SW 1271 (cell line): ENCODE data around the gene SPAG6.
A peak's percentile ranks its signal among the peaks of the same experiment; 100 is the strongest.
"Not testable (repeated sequence)": the region's sequence is repeated elsewhere in the genome, so short reads cannot be mapped to it uniquely, and the experiment has no call there.

Experiments
- DNase-seq, 2 experiments: peaks; one replicate each; lab custom pipeline; 2025; lab: John Stamatoyannopoulos, UW

Gene SPAG6

GRCh38 chr10:22372298-22372697 is 27.0 kb downstream of the SPAG6 start:
- DNase-seq = no peak

GRCh38 chr10:22372917-22373316 is 27.6 kb downstream of the SPAG6 start:
- no peak for DNase-seq

GRCh38 chr10:22374489-22375126 is 29.3 kb downstream of the SPAG6 start:
- no peak for DNase-seq

GRCh38 chr10:22379059-22379458 is 33.8 kb downstream of the SPAG6 start:
- no peak for DNase-seq

- DNase-seq = no peak
Measured at GRCh38 chr10:22381262-22381661, 36.0 kb downstream of the SPAG6 start.

- DNase-seq = no peak
Measured at GRCh38 chr10:22386503-22386902, 41.2 kb downstream of the SPAG6 start.

GRCh38 chr10:22389856-22390589 is 44.7 kb downstream of the SPAG6 start:
- no peak for DNase-seq

GRCh38 chr10:22391600-22391999 is 46.3 kb downstream of the SPAG6 start:
- no peak for DNase-seq

- not testable (repeated sequence) for DNase-seq
Measured at GRCh38 chr10:22396195-22396594, 50.9 kb downstream of the SPAG6 start.

- not testable (repeated sequence) for DNase-seq
Measured at GRCh38 chr10:22406916-22407315, 61.6 kb downstream of the SPAG6 start.

- no peak for DNase-seq
Measured at GRCh38 chr10:22410394-22410793, 65.1 kb downstream of the SPAG6 start.

GRCh38 chr10:22410846-22411245 is 65.5 kb downstream of the SPAG6 start:
- DNase-seq = no peak

GRCh38 chr10:22414146-22414545 is 68.8 kb downstream of the SPAG6 start:
- DNase-seq = no peak

GRCh38 chr10:22415072-22415471 is 69.8 kb downstream of the SPAG6 start:
- no peak for DNase-seq

GRCh38 chr10:22417736-22418268 is 72.5 kb downstream of the SPAG6 start:
- DNase-seq = no peak

GRCh38 chr10:22420787-22421517 is 75.7 kb downstream of the SPAG6 start:
- DNase-seq = peak in 1 of 2 experiments; percentile 27

- DNase-seq = no peak
Measured at GRCh38 chr10:22426653-22427052, 81.4 kb downstream of the SPAG6 start.

- no peak for DNase-seq
Measured at GRCh38 chr10:22427101-22427500, 81.8 kb downstream of the SPAG6 start.

GRCh38 chr10:22427890-22428571 is 82.7 kb downstream of the SPAG6 start:
- DNase-seq = peak in 1 of 2 experiments; percentile 75

- DNase-seq = peak in 1 of 2 experiments; percentile 9
Measured at GRCh38 chr10:22429146-22429545, 83.8 kb downstream of the SPAG6 start.

GRCh38 chr10:22429981-22430421 is 84.7 kb downstream of the SPAG6 start:
- DNase-seq = no peak

GRCh38 chr10:22433875-22434274 is 88.6 kb downstream of the SPAG6 start:
- peak; percentile 6 to 83 for DNase-seq
